ENCODE measurements around the gene HDAC5.

DNA sequence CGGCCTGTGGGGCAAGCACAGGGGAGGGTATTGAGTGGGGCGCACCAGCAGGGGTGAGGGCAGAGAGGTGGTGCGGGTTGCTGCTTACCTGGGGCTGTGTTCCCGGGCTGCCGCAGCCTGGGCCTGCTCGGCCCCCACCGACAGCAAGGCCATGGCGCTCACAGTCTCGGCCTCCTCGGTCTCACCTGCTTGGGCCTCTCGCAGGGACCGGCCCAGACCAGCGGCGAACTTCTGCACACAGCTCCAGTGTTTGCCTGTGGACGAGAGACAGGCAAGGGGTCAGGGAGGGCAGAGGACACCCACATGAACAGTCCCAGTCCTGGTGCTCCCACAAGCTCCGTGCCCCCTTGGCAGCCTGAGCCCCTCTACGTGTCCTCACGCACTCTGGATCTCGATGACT is 45.0 kb downstream of the HDAC5 start:
- TF ChIP-seq, protein P1, sequence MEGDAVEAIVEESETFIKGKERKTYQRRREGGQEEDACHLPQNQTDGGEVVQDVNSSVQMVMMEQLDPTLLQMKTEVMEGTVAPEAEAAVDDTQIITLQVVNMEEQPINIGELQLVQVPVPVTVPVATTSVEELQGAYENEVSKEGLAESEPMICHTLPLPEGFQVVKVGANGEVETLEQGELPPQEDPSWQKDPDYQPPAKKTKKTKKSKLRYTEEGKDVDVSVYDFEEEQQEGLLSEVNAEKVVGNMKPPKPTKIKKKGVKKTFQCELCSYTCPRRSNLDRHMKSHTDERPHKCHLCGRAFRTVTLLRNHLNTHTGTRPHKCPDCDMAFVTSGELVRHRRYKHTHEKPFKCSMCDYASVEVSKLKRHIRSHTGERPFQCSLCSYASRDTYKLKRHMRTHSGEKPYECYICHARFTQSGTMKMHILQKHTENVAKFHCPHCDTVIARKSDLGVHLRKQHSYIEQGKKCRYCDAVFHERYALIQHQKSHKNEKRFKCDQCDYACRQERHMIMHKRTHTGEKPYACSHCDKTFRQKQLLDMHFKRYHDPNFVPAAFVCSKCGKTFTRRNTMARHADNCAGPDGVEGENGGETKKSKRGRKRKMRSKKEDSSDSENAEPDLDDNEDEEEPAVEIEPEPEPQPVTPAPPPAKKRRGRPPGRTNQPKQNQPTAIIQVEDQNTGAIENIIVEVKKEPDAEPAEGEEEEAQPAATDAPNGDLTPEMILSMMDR (IDR thresholded peaks at IDR 0.05; ENCODE audit: low read length) = no peak
- TF ChIP-seq EZH2 (IDR thresholded peaks at IDR 0.05; ENCODE audit: borderline replicate concordance, low read length) = no peak

Data from OCI-LY1 (cell line).